Measurements from ENCODE around the gene ZNF341.
"Not testable (repeated sequence)": the region's sequence is repeated elsewhere in the genome, so short reads cannot be mapped to it uniquely, and the experiment has no call there.

ZNF341 gene

GRCh38 chr20:33728463-33728862 lies 3.3 kb upstream of the ZNF341 start:
- no peak for DNase-seq (ENCODE audit: low read depth, low spot score)

- DNase-seq (ENCODE audit: low read depth, low spot score): no peak
Observed at GRCh38 chr20:33729101-33729500, 2.7 kb upstream of the ZNF341 start.

GRCh38 chr20:33730946-33731692 lies 677 bp upstream of the ZNF341 start:
- DNase-seq (ENCODE audit: low read depth, low spot score): no peak

GRCh38 chr20:33732166-33732970 lies 572 bp downstream of the ZNF341 start:
- peak; percentile 49 for DNase-seq (ENCODE audit: low read depth, low spot score)

- no peak for DNase-seq (ENCODE audit: low read depth, low spot score)
Observed at GRCh38 chr20:33733654-33734576, 2.1 kb downstream of the ZNF341 start.

- no peak for DNase-seq (ENCODE audit: low read depth, low spot score)
Observed at GRCh38 chr20:33736962-33737361, 5.2 kb downstream of the ZNF341 start.

GRCh38 chr20:33739493-33739892 lies 7.7 kb downstream of the ZNF341 start:
- DNase-seq (ENCODE audit: low read depth, low spot score): no peak

GRCh38 chr20:33740189-33740588 lies 8.4 kb downstream of the ZNF341 start:
- DNase-seq (ENCODE audit: low read depth, low spot score): no peak

- no peak for DNase-seq (ENCODE audit: low read depth, low spot score)
Observed at GRCh38 chr20:33744181-33744580, 12.4 kb downstream of the ZNF341 start.

- no peak for DNase-seq (ENCODE audit: low read depth, low spot score)
Observed at GRCh38 chr20:33744773-33745385, 13.1 kb downstream of the ZNF341 start.

- DNase-seq (ENCODE audit: low read depth, low spot score): no peak
Observed at GRCh38 chr20:33746325-33746998, 14.7 kb downstream of the ZNF341 start.

- DNase-seq (ENCODE audit: low read depth, low spot score): no peak
Observed at GRCh38 chr20:33751775-33752174, 20.0 kb downstream of the ZNF341 start.

- DNase-seq (ENCODE audit: low read depth, low spot score): no peak
Observed at GRCh38 chr20:33753143-33753542, 21.3 kb downstream of the ZNF341 start.

GRCh38 chr20:33753763-33754162 lies 22.0 kb downstream of the ZNF341 start:
- no peak for DNase-seq (ENCODE audit: low read depth, low spot score)

- not testable (repeated sequence) for DNase-seq (ENCODE audit: low read depth, low spot score)
Observed at GRCh38 chr20:33755936-33756490, 24.2 kb downstream of the ZNF341 start.

GRCh38 chr20:33757046-33757445 lies 25.2 kb downstream of the ZNF341 start:
- no peak for DNase-seq (ENCODE audit: low read depth, low spot score)

GRCh38 chr20:33757458-33757857 lies 25.7 kb downstream of the ZNF341 start:
- no peak for DNase-seq (ENCODE audit: low read depth, low spot score)

- DNase-seq (ENCODE audit: low read depth, low spot score): no peak
Observed at GRCh38 chr20:33761698-33762250, 30.0 kb downstream of the ZNF341 start.

- no peak for DNase-seq (ENCODE audit: low read depth, low spot score)
Observed at GRCh38 chr20:33765099-33765498, 33.3 kb downstream of the ZNF341 start.

- no peak for DNase-seq (ENCODE audit: low read depth, low spot score)
Observed at GRCh38 chr20:33765592-33765991, 33.8 kb downstream of the ZNF341 start.
